Mesenchymal stem cell (in vitro differentiated cells and primary cell): ENCODE data around the gene YAP1.

Experiments
- DNase-seq: peaks from one replicate; pipeline ENCODE4 v3.0.0-alpha.2; 2013
- H2AFZ ChIP-seq: one replicate; pipeline ENCODE4 v1.6.1; 2013; ENCODE audit warnings: low read depth, mild to moderate bottlenecking, control low read depth, inconsistent platforms, low read length, moderate library complexity
- H2AK5ac ChIP-seq: 2 replicates; pipeline ENCODE4 v1.6.1; 2013; ENCODE audit warnings: low read length, moderate library complexity, mild to moderate bottlenecking, inconsistent platforms; ENCODE audit not compliant: severe bottlenecking
- H2BK120ac ChIP-seq: one replicate; pipeline ENCODE4 v1.6.1; 2013; ENCODE audit warnings: low read depth, mild to moderate bottlenecking, inconsistent platforms, low read length, moderate library complexity
- H2BK12ac ChIP-seq, 2 experiments: one replicate each; pipeline ENCODE4 v1.6.1; 2013; ENCODE audit warnings: inconsistent platforms in 2 of 2, low read length in 2 of 2, mild to moderate bottlenecking in 2 of 2, moderate library complexity in 2 of 2, control low read depth in 1 of 2
- H2BK15ac ChIP-seq: one replicate; pipeline ENCODE4 v1.6.1; 2013; ENCODE audit warnings: mild to moderate bottlenecking, low read depth, inconsistent platforms; ENCODE audit not compliant: poor library complexity, severe bottlenecking
- H2BK5ac ChIP-seq: 2 replicates; pipeline ENCODE4 v1.6.1; 2013; ENCODE audit warnings: low read depth, mild to moderate bottlenecking, low read length, control low read depth, inconsistent platforms; ENCODE audit not compliant: poor library complexity, severe bottlenecking
- H3K14ac ChIP-seq, 2 experiments: one replicate each; pipeline ENCODE4 v1.6.1; 2013; ENCODE audit warnings: inconsistent platforms in 2 of 2, low read length in 2 of 2, control low read depth in 1 of 2, mild to moderate bottlenecking in 1 of 2, moderate library complexity in 1 of 2
- H3K18ac ChIP-seq, 2 experiments: one replicate each; pipeline ENCODE4 v1.6.1; 2013; ENCODE audit warnings: inconsistent platforms in 2 of 2, low read length in 2 of 2, control low read depth in 1 of 2, low read depth in 1 of 2, mild to moderate bottlenecking in 1 of 2
- H3K23ac ChIP-seq, 2 experiments: one replicate each; pipeline ENCODE4 v1.6.1; 2013; ENCODE audit warnings: inconsistent platforms in 2 of 2, low read length in 2 of 2, mild to moderate bottlenecking in 2 of 2, moderate library complexity in 2 of 2, control low read depth in 1 of 2
- H3K27ac ChIP-seq: 2 replicates; pipeline ENCODE4 v1.5.1; 2013; ENCODE audit warnings: mild to moderate bottlenecking, moderate library complexity, low read length, control low read depth, inconsistent platforms; ENCODE audit not compliant: poor library complexity, severe bottlenecking
- H3K27me3 ChIP-seq, 2 experiments: 2 replicates each; pipeline versions ENCODE4 v1.6.1 to v1.7.0; 2013; ENCODE audit warnings: low read length in 2 of 2, mild to moderate bottlenecking in 2 of 2, moderate library complexity in 2 of 2, control low read depth in 1 of 2, inconsistent platforms in 1 of 2; ENCODE audit not compliant: control insufficient read depth in 1 of 2, insufficient read depth in 1 of 2
- H3K36me3 ChIP-seq, 2 experiments: 2 replicates each; pipeline versions ENCODE4 v1.6.1 to v1.7.0; 2013; ENCODE audit warnings: low read length in 2 of 2, control low read depth in 1 of 2, inconsistent platforms in 1 of 2, low read depth in 1 of 2, mild to moderate bottlenecking in 1 of 2; ENCODE audit not compliant: insufficient read depth in 2 of 2, control insufficient read depth in 1 of 2
- H3K4ac ChIP-seq, 2 experiments: one replicate each; pipeline ENCODE4 v1.6.1; 2013; ENCODE audit warnings: inconsistent platforms in 2 of 2, low read length in 2 of 2, mild to moderate bottlenecking in 2 of 2, moderate library complexity in 2 of 2, control low read depth in 1 of 2, low read depth in 1 of 2
- H3K4me1 ChIP-seq: 2 replicates; pipeline ENCODE4 v1.6.1; 2013; ENCODE audit warnings: low read depth, low read length, control low read depth; ENCODE audit not compliant: control insufficient read depth, insufficient read depth
- H3K4me2 ChIP-seq: 2 replicates; pipeline ENCODE4 v1.6.1; 2013; ENCODE audit warnings: low read length, mild to moderate bottlenecking, inconsistent platforms; ENCODE audit not compliant: poor library complexity, severe bottlenecking
- H3K4me3 ChIP-seq, 2 experiments: 2 replicates each; pipeline versions ENCODE4 v1.5.1 to v1.7.0; 2013; ENCODE audit warnings: low read length in 2 of 2, mild to moderate bottlenecking in 2 of 2, control low read depth in 1 of 2, low read depth in 1 of 2; ENCODE audit not compliant: insufficient read depth in 1 of 2
- H3K79me1 ChIP-seq: replicated peaks from 2 replicates; pipeline ENCODE4 v1.6.1; 2013; ENCODE audit warnings: mild to moderate bottlenecking, control low read depth, low read length, inconsistent platforms; ENCODE audit not compliant: poor library complexity, severe bottlenecking
- H3K9ac ChIP-seq: 2 replicates; pipeline ENCODE4 v1.7.0; 2013; ENCODE audit warnings: mild to moderate bottlenecking, low read length, moderate library complexity
- H3K9me3 ChIP-seq: 2 replicates; pipeline ENCODE4 v1.7.0; 2013; ENCODE audit warnings: mild to moderate bottlenecking, low read length; ENCODE audit not compliant: control insufficient read depth
- H4K8ac ChIP-seq: one replicate; pipeline ENCODE4 v1.6.1; 2013; ENCODE audit warnings: inconsistent platforms, mild to moderate bottlenecking, low read length, moderate library complexity
- H4K91ac ChIP-seq: one replicate; pipeline ENCODE4 v1.6.1; 2013; ENCODE audit warnings: mild to moderate bottlenecking, low read length, inconsistent platforms
- WGBS: methylation state at CpG from one replicate; pipeline ENCODE4 v1.1.7; 2013; ENCODE audit warnings: mixed read lengths; 5-methylcytosine and 5-hydroxymethylcytosine counted together

The YAP1 gene

DNA sequence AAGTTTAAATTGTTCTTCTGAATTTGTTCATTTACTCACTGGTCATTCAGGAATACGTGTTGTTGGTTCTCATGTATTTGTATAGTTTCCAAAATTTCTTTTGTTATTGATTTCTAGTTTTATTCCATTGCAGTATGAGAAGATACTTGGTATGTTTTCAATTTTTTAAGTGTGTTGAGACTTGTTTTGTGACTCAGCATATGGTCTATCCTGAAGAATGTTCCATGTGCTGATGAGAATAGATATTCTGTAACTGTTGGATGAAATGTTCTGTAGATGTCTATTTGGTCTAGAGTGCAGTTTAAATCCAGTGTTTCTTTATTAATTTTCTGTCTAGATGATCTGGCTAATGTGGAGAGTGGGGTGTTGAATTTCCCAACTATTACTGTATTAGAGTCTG, 39.5 kb upstream of the YAP1 start:
- DNase-seq = no peak
- Histone ChIP-seq H2AFZ (no peak overlapping the region), H2BK5ac (no peak overlapping the region), H3K23ac (no peak overlapping the region), H3K9me3 (peaks cover 39% of the 10 kb centered on the region), H3K4ac (no peak overlapping the region), H3K14ac (no peak overlapping the region), H3K79me1 (no peaks in the 10 kb centered on the region), H3K18ac (no peak overlapping the region), H4K8ac (no peak overlapping the region), H2BK120ac (no peak overlapping the region), H3K4me1 (no peaks in the 10 kb centered on the region), H2BK12ac (no peak overlapping the region), H2AK5ac (no peak overlapping the region), H3K4me2 (no peak overlapping the region), H3K9ac (no peak overlapping the region), H2BK15ac (no peak overlapping the region), H3K36me3 (peaks cover 3 to 10% of the 10 kb centered on the region in 2 experiments), H3K27ac (no peak overlapping the region), H3K4me3 (peak overlapping the region in 1 of 2 experiments; percentile 13), H3K27me3 (no peaks in the 10 kb centered on the region), H4K91ac (no peak overlapping the region)
- WGBS = 0% methylated on average over 1 of the region's 1 CpG

GRCh38 chr11:102071497-102072472, 38.5 kb upstream of the YAP1 start:
- Histone ChIP-seq H4K91ac (no peak overlapping the region), H3K18ac (no peak overlapping the region), H3K27me3 (no peaks in the 10 kb centered on the region), H3K4me1 (no peaks in the 10 kb centered on the region), H4K8ac (no peak overlapping the region), H3K14ac (no peak overlapping the region), H3K36me3 (peaks cover 3 to 10% of the 10 kb centered on the region in 2 experiments), H3K4me3 (no peak overlapping the region), H2BK5ac (no peak overlapping the region), H3K9ac (no peak overlapping the region), H2AK5ac (no peak overlapping the region), H3K4ac (no peak overlapping the region), H3K9me3 (peaks cover 39% of the 10 kb centered on the region), H2BK120ac (no peak overlapping the region), H2BK12ac (no peak overlapping the region), H3K4me2 (no peak overlapping the region), H2AFZ (no peak overlapping the region), H3K79me1 (no peaks in the 10 kb centered on the region), H3K27ac (no peak overlapping the region), H3K23ac (no peak overlapping the region), H2BK15ac (no peak overlapping the region)
- no CpG with 5 or more reads among the region's 1 CpG for WGBS
- no peak for DNase-seq

DNA sequence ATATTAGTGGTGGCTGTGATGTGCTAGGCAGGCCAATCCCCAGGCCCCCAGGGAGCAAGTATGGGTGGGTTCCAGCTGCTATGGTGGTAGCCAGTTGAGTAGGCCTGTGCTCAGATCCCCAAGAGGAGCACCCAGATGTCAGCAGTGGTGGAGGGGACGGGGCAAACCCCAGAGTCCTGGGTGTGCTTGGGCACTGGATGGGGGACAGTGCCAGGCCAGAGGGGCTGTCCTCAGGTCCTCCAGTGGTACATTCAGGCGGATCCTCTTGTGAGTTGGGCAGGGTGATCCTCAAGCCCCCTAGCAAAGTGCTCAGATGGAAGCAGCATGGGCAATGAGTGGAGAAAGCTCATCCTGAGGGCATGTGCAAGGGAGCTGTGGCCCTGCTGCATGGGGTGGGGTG, 37.0 kb upstream of the YAP1 start:
- Histone ChIP-seq H2BK12ac (no peak overlapping the region), H3K4me1 (no peaks in the 10 kb centered on the region), H2BK120ac (no peak overlapping the region), H3K36me3 (peaks cover 3 to 10% of the 10 kb centered on the region in 2 experiments), H3K9ac (no peak overlapping the region), H3K14ac (no peak overlapping the region), H3K4me3 (no peak overlapping the region), H3K18ac (no peak overlapping the region), H2BK5ac (no peak overlapping the region), H3K4me2 (no peak overlapping the region), H3K4ac (no peak overlapping the region), H4K91ac (no peak overlapping the region), H3K23ac (no peak overlapping the region), H2AFZ (no peak overlapping the region), H2BK15ac (no peak overlapping the region), H3K27me3 (no peaks in the 10 kb centered on the region), H2AK5ac (no peak overlapping the region), H3K9me3 (peaks cover 39% of the 10 kb centered on the region), H3K79me1 (no peaks in the 10 kb centered on the region), H4K8ac (no peak overlapping the region), H3K27ac (no peak overlapping the region)
- WGBS = 91% methylated on average over 2 of the region's 2 CpGs
- DNase-seq = no peak

DNA sequence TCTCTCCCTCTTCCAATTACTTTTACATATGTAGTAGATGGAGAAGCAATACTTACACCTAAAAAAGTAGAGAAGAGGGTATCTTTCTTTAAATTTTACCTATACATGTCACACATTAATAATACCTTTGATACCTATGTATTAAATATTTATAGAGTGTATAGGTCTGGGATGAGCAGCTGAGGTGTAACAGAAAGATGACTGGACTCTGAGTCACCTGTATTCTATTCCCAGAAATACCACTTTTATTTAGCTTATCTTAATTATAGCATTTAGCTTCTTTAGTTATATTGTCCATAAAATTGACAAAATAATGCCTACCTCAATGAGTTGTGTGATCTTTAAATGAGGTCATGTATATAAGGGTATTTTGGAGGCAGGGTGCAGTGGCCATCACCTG, 30.6 kb upstream of the YAP1 start:
- H2BK5ac ChIP-seq = no peak overlapping the region
- no peak overlapping the region for H3K23ac ChIP-seq
- no peaks in the 10 kb centered on the region for H3K4me1 ChIP-seq
- H3K4me3 ChIP-seq = no peak overlapping the region
- no peak overlapping the region for H3K4me2 ChIP-seq
- no peak overlapping the region for H2AFZ ChIP-seq
- no peak overlapping the region for H2AK5ac ChIP-seq
- H3K27ac ChIP-seq = no peak overlapping the region
- H3K18ac ChIP-seq = no peak overlapping the region
- no peak overlapping the region for H3K9ac ChIP-seq
- no peak overlapping the region for H2BK15ac ChIP-seq
- no peak overlapping the region for H3K14ac ChIP-seq
- H4K8ac ChIP-seq = no peak overlapping the region
- H4K91ac ChIP-seq = no peak overlapping the region
- no peak overlapping the region for H2BK120ac ChIP-seq
- H3K9me3 ChIP-seq = peaks cover 3% of the 10 kb centered on the region
- no peaks in the 10 kb centered on the region for H3K79me1 ChIP-seq
- H3K27me3 ChIP-seq = no peaks in the 10 kb centered on the region
- no peak for DNase-seq
- H3K36me3 ChIP-seq = peaks cover 0 to 6% of the 10 kb centered on the region in 2 experiments
- H3K4ac ChIP-seq = no peak overlapping the region
- no peak overlapping the region for H2BK12ac ChIP-seq
